Measurements from ENCODE around the gene ATXN1.
"Not testable (repeated sequence)": the region's sequence is repeated elsewhere in the genome, so short reads cannot be mapped to it uniquely, and the experiment has no call there.

The ATXN1 gene

GRCh38 chr6:16633961-16634360, 127.3 kb downstream of the ATXN1 start:
- no peak for DNase-seq (ENCODE audit: low read depth)
- H3K4me3 ChIP-seq (ENCODE audit: low read depth, low read length) = no peak overlapping the region

GRCh38 chr6:16633465-16633864, 127.8 kb downstream of the ATXN1 start:
- no peak overlapping the region for H3K4me3 ChIP-seq (ENCODE audit: low read depth, low read length)
- DNase-seq (ENCODE audit: low read depth) = no peak

DNA sequence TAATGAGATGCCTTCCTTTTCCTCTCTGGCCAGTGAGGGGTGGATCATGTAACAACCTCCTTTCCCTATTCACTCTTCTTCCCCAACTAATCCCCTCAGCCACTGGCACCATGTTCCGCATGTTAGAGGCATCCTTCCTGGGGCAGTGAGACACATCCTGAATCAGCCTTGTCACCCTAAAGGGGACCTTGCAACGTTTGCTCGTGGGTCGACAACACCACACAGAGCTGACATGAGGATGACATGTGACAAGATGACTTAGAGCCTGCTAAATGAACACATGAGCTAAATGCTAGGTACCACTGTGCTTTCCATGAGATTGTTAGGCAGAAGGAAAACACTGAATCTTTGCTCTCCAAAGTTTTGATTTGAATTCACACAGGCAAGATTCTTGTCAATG, 129.2 kb downstream of the ATXN1 start:
- no peak overlapping the region for H3K4me3 ChIP-seq (ENCODE audit: low read depth, low read length)
- DNase-seq (ENCODE audit: low read depth) = no peak

DNA sequence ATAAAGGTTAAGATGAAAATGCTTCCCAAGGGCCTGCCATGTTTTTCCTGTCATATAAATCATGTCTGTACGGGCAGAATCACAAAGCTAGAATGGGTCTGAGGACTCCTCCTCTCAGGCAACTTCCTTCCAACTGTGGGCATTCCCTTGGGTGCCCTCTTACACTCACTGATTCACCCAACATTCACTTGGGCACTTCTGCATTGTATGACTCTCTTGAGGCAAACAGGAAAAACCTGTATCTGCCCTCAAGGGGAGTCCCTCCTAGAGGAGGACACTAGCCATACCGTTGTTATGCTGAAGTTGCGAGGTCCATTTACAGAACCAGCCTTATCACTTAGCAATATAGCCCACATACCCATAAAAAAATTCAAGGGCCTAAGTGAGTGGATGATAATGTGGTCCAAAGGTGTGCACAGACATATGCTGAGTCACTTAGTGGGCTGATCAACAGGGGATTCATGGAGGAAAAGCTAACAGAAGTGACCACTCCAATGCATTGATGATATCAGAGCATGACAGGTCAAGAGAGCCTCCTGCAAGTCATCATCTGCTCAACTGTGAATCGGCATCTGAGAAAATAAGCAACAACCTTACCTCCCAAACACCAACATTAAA, 131.1 kb downstream of the ATXN1 start:
- no peak overlapping the region for H3K4me3 ChIP-seq (ENCODE audit: low read depth, low read length)
- no peak for DNase-seq (ENCODE audit: low read depth)

- DNase-seq (ENCODE audit: low read depth); H3K4me3 ChIP-seq (ENCODE audit: low read depth, low read length): not testable (repeated sequence)
Observed at GRCh38 chr6:16628580-16628979, 132.7 kb downstream of the ATXN1 start.

DNA sequence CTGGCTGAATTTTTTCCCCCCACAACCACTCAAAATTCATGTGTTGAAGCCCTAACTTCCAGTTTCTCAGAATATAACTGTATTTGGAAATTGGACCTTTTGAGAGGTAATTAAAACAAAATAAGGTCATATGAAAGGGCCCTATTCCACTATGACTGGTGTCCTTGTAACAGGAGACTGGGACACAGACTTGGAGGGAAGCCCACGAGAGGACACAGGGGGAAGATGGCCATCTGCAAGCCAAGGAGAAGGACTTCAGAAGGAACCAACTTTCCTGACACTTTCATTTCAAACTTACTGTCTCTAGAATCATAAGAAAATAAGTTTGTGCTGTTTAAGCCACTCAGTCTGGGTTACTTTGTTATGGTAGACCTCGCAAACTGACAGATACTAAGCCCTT, 134.6 kb downstream of the ATXN1 start:
- DNase-seq (ENCODE audit: low read depth) = no peak
- H3K4me3 ChIP-seq (ENCODE audit: low read depth, low read length) = no peak overlapping the region

DNA sequence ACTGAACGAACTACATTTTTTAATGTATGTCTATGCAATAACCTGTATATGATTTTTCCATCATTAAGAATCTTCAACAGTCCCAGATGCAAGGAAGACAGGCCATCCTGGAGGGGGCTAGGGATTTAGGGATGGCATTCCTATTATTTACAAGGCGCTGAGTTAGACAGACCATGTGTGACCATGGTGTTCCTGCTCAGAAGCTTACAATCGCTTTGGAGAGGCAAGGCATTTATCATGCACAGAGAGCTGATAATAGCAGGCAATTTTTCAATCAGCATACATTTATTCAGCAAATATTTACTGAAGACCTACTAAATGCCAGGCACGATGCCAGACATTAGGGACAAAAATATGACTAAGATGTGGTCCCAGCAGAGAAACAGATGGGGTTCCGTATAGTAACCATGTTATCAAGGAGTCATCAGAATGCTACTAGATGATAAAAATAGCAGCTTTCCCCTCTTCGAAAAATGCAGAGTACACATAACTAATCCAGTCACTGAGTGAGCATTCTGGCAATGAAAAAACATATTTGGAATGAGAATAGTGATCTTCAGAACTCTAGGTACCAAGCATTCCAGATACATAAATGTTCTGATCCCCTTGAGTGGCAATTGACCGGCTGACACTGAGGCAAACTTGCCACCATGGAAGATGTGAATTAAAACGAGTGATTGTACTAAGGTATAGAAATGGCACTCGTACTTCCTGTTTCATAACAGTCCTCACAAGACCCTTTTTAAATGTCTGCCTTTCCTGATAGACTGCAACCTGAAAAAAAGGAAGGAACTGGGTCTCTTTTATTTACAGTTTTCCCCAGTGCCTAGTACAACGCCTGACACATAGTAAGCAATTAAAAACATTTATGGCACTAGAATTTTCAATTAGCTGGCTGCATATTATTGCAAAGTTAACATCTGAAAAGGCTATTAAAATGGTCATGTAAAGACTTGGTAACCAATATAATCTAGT, 135.7 kb downstream of the ATXN1 start:
- DNase-seq (ENCODE audit: low read depth) = no peak
- no peak overlapping the region for H3K4me3 ChIP-seq (ENCODE audit: low read depth, low read length)

DNA sequence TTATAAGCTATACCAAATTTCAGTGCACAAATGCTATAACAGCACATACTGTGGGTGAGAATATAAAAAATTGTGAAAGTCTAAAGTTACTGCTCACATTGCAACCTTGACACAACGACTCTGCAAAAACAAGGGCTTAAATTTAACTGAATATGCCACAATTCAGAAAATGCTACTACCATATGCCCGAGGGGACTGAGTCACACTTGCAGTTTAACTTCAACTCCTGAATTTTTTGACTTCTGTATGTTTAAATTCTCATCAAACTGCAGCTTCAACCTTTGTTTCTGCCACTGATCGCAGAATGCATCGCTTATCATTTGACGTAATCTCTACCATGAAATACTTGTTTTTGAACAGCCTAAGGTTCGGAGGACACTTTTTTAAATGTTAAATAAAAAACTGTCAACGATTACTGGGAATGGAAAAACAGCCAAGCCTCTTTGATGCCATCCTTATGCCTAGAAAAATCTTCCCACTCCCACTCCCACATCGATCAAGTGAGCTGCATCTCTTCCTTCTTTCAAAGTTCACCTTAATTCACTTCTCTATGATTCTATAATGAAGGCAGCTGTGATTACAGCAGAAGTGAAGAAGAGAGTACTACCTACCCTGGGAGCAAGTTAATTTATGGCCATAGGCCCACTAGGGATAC, 136.5 kb downstream of the ATXN1 start:
- DNase-seq (ENCODE audit: low read depth) = no peak
- no peak overlapping the region for H3K4me3 ChIP-seq (ENCODE audit: low read depth, low read length)

DNA sequence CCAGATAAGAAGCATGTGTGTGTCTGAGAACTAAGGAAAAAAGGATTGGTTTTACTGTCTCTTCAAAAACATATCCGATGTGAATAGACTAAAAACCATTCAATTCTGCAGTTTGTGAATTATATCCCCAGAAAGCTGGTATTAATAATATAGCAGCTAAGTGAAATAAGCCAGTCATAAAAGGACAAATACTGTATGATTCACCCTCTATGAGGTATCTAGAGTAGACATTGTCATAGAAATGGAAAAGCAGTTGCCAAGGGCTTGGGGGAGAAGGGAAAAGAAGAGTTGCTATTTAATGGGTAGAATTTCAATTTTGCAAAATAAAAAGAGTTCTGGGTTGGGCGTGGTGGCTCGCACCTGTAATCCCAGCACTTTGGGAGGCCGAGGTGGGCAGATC, 137.5 kb downstream of the ATXN1 start:
- H3K4me3 ChIP-seq (ENCODE audit: low read depth, low read length) = no peak overlapping the region
- no peak for DNase-seq (ENCODE audit: low read depth)

DNA sequence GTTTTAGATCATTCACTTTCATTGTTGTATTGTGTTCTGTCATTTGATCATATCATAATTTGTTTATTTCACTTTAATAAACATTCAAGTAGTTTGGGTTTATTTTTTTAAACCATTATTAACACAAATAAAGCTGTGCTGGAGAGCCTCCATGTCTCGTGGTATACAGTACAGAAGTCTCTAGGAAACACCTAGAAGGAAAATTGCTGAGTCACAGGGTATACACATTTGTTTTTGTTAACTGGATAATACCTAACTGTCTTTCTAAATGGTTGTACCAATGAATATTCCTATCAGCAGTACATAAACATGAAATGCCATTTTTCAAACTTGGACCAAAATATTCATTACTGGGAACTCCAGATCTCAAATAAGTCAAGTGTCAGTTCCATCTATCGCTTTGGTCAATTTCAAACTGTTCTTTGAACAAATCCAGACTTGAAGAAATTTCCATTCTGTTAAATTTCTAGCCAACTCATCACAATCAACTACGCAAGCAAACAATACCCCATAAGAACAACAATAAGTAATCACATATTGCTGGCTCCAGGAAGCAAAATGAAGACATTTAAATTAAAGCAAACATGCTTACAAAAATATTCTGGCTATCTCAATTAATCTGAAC, 138.1 kb downstream of the ATXN1 start:
- DNase-seq (ENCODE audit: low read depth) = no peak

DNA sequence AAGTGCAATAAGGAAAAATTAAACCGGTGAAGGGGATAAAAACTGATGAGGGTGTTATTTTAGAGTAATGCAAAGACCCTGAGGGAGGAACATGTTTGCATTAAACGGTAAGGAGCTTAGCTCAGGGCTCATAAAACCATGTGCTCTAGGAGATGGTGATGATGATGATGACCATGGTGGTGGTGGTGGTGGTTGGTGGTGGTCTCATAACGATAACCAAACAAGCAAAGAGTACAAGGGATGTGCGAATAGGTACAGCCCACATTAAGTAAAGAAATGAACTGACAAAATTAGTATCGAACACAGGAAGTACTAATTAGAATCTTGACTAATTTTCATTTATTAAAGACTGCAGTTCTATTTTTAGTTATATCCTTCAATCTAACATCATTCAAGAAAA, 139.1 kb downstream of the ATXN1 start:
- DNase-seq (ENCODE audit: low read depth) = no peak
- no peak overlapping the region for H3K4me3 ChIP-seq (ENCODE audit: low read depth, low read length)

More for the DNA sequence above, 138.1 kb downstream of the ATXN1 start:
- H3K4me3 ChIP-seq (ENCODE audit: low read depth, low read length) = no peak overlapping the region

GRCh38 chr6:16621002-16621401, 140.3 kb downstream of the ATXN1 start:
- no peak for DNase-seq (ENCODE audit: low read depth)
- H3K4me3 ChIP-seq (ENCODE audit: low read depth, low read length) = no peak overlapping the region

GRCh38 chr6:16619777-16620176, 141.5 kb downstream of the ATXN1 start:
- H3K4me3 ChIP-seq (ENCODE audit: low read depth, low read length) = no peak overlapping the region
- DNase-seq (ENCODE audit: low read depth) = no peak

- no peak for DNase-seq (ENCODE audit: low read depth)
- no peak overlapping the region for H3K4me3 ChIP-seq (ENCODE audit: low read depth, low read length)
Observed at GRCh38 chr6:16618962-16619361, 142.3 kb downstream of the ATXN1 start.

DNA sequence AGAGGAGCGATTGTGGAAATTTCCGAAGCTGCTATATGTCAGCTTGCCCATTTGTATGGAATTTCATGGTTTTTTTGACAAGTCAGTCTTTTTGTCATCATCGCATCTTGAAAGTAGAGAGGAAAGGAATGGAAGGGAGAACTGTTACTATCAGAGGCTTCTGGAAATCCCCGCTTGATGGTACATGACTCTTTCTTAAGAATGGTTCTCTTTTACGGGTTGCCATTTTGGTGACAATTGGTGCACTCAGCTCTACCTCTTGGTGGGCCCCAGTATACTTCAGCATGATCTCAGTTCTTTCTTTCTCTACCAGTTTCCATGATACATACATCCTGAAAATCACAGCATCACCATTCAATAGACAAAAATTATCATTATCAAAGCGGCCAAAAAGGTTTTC, 146.0 kb downstream of the ATXN1 start:
- DNase-seq (ENCODE audit: low read depth); H3K4me3 ChIP-seq (ENCODE audit: low read depth, low read length): not testable (repeated sequence)

DNA sequence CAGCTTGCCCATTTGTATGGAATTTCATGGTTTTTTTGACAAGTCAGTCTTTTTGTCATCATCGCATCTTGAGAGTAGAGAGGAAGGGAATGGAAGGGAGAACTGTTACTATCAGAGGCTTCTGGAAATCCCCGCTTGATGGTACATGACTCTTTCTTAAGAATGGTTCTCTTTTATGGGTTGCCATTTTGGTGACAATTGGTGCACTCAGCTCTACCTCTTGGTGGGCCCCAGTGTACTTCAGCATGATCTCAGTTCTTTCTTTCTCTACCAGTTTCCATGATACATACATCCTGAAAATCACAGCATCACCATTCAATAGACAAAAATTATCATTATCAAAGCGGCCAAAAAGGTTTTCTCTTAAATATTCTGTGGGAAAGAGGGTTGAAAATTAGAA, 147.1 kb downstream of the ATXN1 start:
- not testable (repeated sequence) for DNase-seq (ENCODE audit: low read depth); H3K4me3 ChIP-seq (ENCODE audit: low read depth, low read length)

- H3K4me3 ChIP-seq (ENCODE audit: low read depth, low read length); DNase-seq (ENCODE audit: low read depth): not testable (repeated sequence)
Observed at GRCh38 chr6:16613504-16613903, 147.8 kb downstream of the ATXN1 start.

DNA sequence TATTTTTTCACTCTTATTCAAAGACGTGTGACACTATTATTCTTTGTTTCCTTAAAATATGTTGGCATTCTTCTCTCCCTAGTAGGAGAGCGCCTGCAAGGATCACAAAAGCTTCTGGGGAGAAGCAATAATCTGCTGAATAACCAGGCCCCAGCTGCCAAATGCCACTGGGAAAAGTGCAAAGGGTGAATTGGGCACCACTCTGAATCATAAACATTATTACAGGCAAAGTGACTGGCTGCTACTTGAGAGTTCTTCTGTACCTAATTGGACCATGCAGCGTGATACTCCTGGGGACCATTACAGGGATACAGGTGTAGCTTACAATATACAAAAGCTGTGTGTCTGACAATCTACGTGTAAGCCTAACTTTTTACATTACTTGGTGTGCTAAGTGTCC, 152.8 kb downstream of the ATXN1 start:
- no peak overlapping the region for H3K4me3 ChIP-seq (ENCODE audit: low read depth, low read length)
- DNase-seq (ENCODE audit: low read depth) = no peak

DNA sequence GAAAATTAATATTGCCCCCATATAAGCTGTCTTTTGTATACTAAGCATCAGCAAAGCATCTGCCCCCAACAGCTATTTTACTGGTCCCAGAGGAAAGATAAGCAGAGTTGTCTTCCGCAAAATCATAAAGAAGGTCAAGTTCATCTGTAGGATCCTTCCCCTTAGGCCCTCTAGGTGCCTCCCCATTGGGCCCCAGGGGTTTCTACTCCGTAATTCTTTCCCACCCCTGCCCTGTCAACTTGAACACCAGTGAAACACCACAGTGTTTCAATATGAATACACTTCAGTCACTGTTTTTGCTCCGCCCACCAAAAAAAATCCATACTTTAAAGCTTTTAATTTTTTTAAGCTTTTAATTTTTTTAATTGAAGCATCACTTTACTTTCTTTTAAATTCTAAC, 159.2 kb downstream of the ATXN1 start:
- H3K4me3 ChIP-seq (ENCODE audit: low read depth, low read length) = no peak overlapping the region
- no peak for DNase-seq (ENCODE audit: low read depth)

DNA sequence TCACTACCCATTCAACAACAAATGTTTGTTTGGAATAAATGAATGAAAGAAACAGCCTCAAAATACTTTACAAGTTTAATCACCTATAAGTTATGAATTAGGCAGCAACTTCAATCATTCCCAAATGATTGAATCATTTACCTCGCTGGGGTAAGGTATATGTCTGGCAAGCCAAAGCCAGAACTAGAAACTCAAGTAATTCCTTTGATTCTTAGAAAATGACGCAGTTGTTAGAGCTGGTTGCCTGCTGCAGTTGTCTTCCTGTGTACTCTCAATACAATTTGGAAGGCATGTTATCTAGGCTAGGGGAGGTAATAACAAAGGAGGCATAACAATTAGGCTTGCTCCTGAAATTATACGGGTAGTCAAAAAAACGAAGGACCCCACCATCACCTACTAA, 160.6 kb downstream of the ATXN1 start:
- no peak for DNase-seq (ENCODE audit: low read depth)
- H3K4me3 ChIP-seq (ENCODE audit: low read depth, low read length) = no peak overlapping the region
